ENCODE results near the gene TUBA3E. TPM values are rescaled to one million over a fixed set of nuclear protein-coding genes. Genes with fewer than 3 reads are reported as not detected.
A peak's percentile ranks its signal among the peaks of the same experiment; 100 is the strongest.
"Not testable (repeated sequence)": the region's sequence is repeated elsewhere in the genome, so short reads cannot be mapped to it uniquely, and the experiment has no call there.

The TUBA3E gene
- total and polyA plus RNA-seq, 5 donors from 2014 or later = not detected

GRCh38 chr2:130150181-130151144, 47.8 kb downstream of the TUBA3E start:
- H3K4me1 Mint-ChIP-seq = no peaks in the 10 kb centered on the region
- peaks cover 16% of the 10 kb centered on the region for H3K27me3 Mint-ChIP-seq
- DNase-seq = no peak
- ATAC-seq (ENCODE audit: low read depth in 2 of 2) = no peak
- Histone ChIP-seq H3K27ac (ENCODE audit: insufficient read depth, low read length, poor library complexity, severe bottlenecking) (no peak overlapping the region), H3K36me3 (ENCODE audit: control insufficient read depth, insufficient read depth, low read length) (peaks cover 13% of the 10 kb centered on the region), H3K4me1 (ENCODE audit: control insufficient read depth, insufficient read depth, low read length, poor library complexity, severe bottlenecking) (no peaks in the 10 kb centered on the region), H3K4me3 (ENCODE audit: low read depth, low read length) (no peak overlapping the region), H3K27me3 (ENCODE audit: control insufficient read depth, insufficient read depth, low read length) (no peaks in the 10 kb centered on the region), H3K9me3 (ENCODE audit: control insufficient read depth in 2 of 2, low read length in 2 of 2) (no peaks in the 10 kb centered on the region)
- H3K27ac Mint-ChIP-seq = peak overlapping the region in 1 of 3 donors; percentile 79
- peaks cover 0 to 2% (median 0%) of the 10 kb centered on the region in 7 donors for H3K9me3 Mint-ChIP-seq
- H3K4me3 Mint-ChIP-seq = no peak overlapping the region
- H3K36me3 Mint-ChIP-seq = peaks cover 6% of the 10 kb centered on the region

GRCh38 chr2:130148515-130148914, 49.7 kb downstream of the TUBA3E start:
- not testable (repeated sequence) for H3K27ac ChIP-seq (ENCODE audit: insufficient read depth, low read length, poor library complexity, severe bottlenecking); H3K36me3 Mint-ChIP-seq; DNase-seq; H3K27ac Mint-ChIP-seq; ATAC-seq (ENCODE audit: low read depth in 2 of 2); H3K4me3 ChIP-seq (ENCODE audit: low read depth, low read length); H3K27me3 ChIP-seq (ENCODE audit: control insufficient read depth, insufficient read depth, low read length); H3K9me3 Mint-ChIP-seq; H3K36me3 ChIP-seq (ENCODE audit: control insufficient read depth, insufficient read depth, low read length); H3K9me3 ChIP-seq (ENCODE audit: control insufficient read depth in 2 of 2, low read length in 2 of 2); H3K4me3 Mint-ChIP-seq; H3K4me1 ChIP-seq (ENCODE audit: control insufficient read depth, insufficient read depth, low read length, poor library complexity, severe bottlenecking); H3K4me1 Mint-ChIP-seq
- peaks cover 17% of the 10 kb centered on the region for H3K27me3 Mint-ChIP-seq

- not testable (repeated sequence) for H3K36me3 Mint-ChIP-seq; H3K27me3 ChIP-seq (ENCODE audit: control insufficient read depth, insufficient read depth, low read length); H3K27ac ChIP-seq (ENCODE audit: insufficient read depth, low read length, poor library complexity, severe bottlenecking); H3K4me3 ChIP-seq (ENCODE audit: low read depth, low read length); H3K4me1 ChIP-seq (ENCODE audit: control insufficient read depth, insufficient read depth, low read length, poor library complexity, severe bottlenecking); H3K36me3 ChIP-seq (ENCODE audit: control insufficient read depth, insufficient read depth, low read length); H3K9me3 ChIP-seq (ENCODE audit: control insufficient read depth in 2 of 2, low read length in 2 of 2); H3K9me3 Mint-ChIP-seq
- H3K4me3 Mint-ChIP-seq = peak within 1 kb of the TSS; percentile 63 to 87 (median 72)
- H3K4me1 Mint-ChIP-seq = peaks cover 0 to 13% (median 0%) of the 10 kb centered on the region in 4 donors
- DNase-seq (peak; percentile 38 to 57 (median 40)), ATAC-seq (ENCODE audit: low read depth in 2 of 2) (peak; percentile 74 to 78)
- H3K27ac Mint-ChIP-seq = peak within 1 kb of the TSS in 1 of 3 donors; percentile 38
- H3K27me3 Mint-ChIP-seq = peaks cover 20% of the 10 kb centered on the region
Measured at GRCh38 chr2:130145006-130145414, 53.2 kb downstream of the TUBA3E start, which contains the start of gene CCDC74B. TSS of gene CCDC74B (minus strand) at chr2:130145112. CDS start at chr2:130144996, 116 bp downstream.

GRCh38 chr2:130143266-130144039, 54.8 kb downstream of the TUBA3E start:
- not testable (repeated sequence) for H3K27ac Mint-ChIP-seq
- H3K4me3 Mint-ChIP-seq = peak overlapping the region; percentile 64 to 74 (median 70)

GRCh38 chr2:130142396-130143265, 55.6 kb downstream of the TUBA3E start:
- not testable (repeated sequence) for H3K27ac Mint-ChIP-seq; H3K36me3 ChIP-seq (ENCODE audit: control insufficient read depth, insufficient read depth, low read length); H3K36me3 Mint-ChIP-seq; H3K4me3 ChIP-seq (ENCODE audit: low read depth, low read length); H3K27me3 ChIP-seq (ENCODE audit: control insufficient read depth, insufficient read depth, low read length); H3K4me1 ChIP-seq (ENCODE audit: control insufficient read depth, insufficient read depth, low read length, poor library complexity, severe bottlenecking); ATAC-seq (ENCODE audit: low read depth in 2 of 2); H3K27ac ChIP-seq (ENCODE audit: insufficient read depth, low read length, poor library complexity, severe bottlenecking); H3K9me3 Mint-ChIP-seq; DNase-seq; H3K9me3 ChIP-seq (ENCODE audit: control insufficient read depth in 2 of 2, low read length in 2 of 2)
- Mint-ChIP-seq H3K27me3 (peaks cover 23% of the 10 kb centered on the region), H3K4me3 (peak overlapping the region in 1 of 4 donors; percentile 69), H3K4me1 (peaks cover 0 to 13% (median 0%) of the 10 kb centered on the region in 4 donors)

More at GRCh38 chr2:130143266-130144039, 54.8 kb downstream of the TUBA3E start:
- H3K9me3 Mint-ChIP-seq; H3K4me3 ChIP-seq (ENCODE audit: low read depth, low read length); ATAC-seq (ENCODE audit: low read depth in 2 of 2); H3K27me3 ChIP-seq (ENCODE audit: control insufficient read depth, insufficient read depth, low read length); H3K4me1 ChIP-seq (ENCODE audit: control insufficient read depth, insufficient read depth, low read length, poor library complexity, severe bottlenecking); H3K27ac ChIP-seq (ENCODE audit: insufficient read depth, low read length, poor library complexity, severe bottlenecking); H3K9me3 ChIP-seq (ENCODE audit: control insufficient read depth in 2 of 2, low read length in 2 of 2); H3K36me3 ChIP-seq (ENCODE audit: control insufficient read depth, insufficient read depth, low read length); H3K36me3 Mint-ChIP-seq; DNase-seq: not testable (repeated sequence)
- H3K27me3 Mint-ChIP-seq = peaks cover 20% of the 10 kb centered on the region
- peaks cover 0 to 13% (median 0%) of the 10 kb centered on the region in 4 donors for H3K4me1 Mint-ChIP-seq

Other genes with a start within 250 kb of the TUBA3E start
- not detected for gene RAB6C, start 218.8 kb downstream of the TUBA3E start, total RNA-seq
- gene RAB6C, start 218.8 kb downstream of the TUBA3E start, polyA plus RNA-seq = not detected
- gene POTEF, start 69.2 kb downstream of the TUBA3E start, total RNA-seq = not detected
- gene POTEF, start 69.2 kb downstream of the TUBA3E start, polyA plus RNA-seq = not detected
- gene CCDC74B, start 53.3 kb downstream of the TUBA3E start, total RNA-seq = not detected
- not detected for gene CCDC74B, start 53.3 kb downstream of the TUBA3E start, polyA plus RNA-seq
- gene SMPD4, start 16.8 kb downstream of the TUBA3E start, total RNA-seq = 78.7 TPM
- gene SMPD4, start 16.8 kb downstream of the TUBA3E start, polyA plus RNA-seq = 10 to 100 TPM; 22.4 to 32.5 (median 29.9) TPM
- 199 TPM for gene MZT2B, start 16.2 kb downstream of the TUBA3E start, total RNA-seq
- gene MZT2B, start 16.2 kb downstream of the TUBA3E start, polyA plus RNA-seq = 100 to 1,000 TPM; 186 to 259 (median 227) TPM
- gene IMP4, start 144.5 kb upstream of the TUBA3E start, total RNA-seq = 72.4 TPM
- 100 to 1,000 TPM in 1 of 4 donors, 10 to 100 TPM in 3; 72.9 to 111 (median 77.8) TPM for gene IMP4, start 144.5 kb upstream of the TUBA3E start, polyA plus RNA-seq
- 61.3 TPM for gene PTPN18, start 157.6 kb upstream of the TUBA3E start, total RNA-seq
- gene PTPN18, start 157.6 kb upstream of the TUBA3E start, polyA plus RNA-seq = 10 to 100 TPM; 42.2 to 58.3 (median 49.1) TPM